Endothelial cell of umbilical vein (primary cell): Measurements from ENCODE around the gene CFAP61.
A peak's percentile ranks its signal among the peaks of the same experiment; 100 is the strongest.

ENCODE experiments used
- EZH2 ChIP-seq: IDR thresholded peaks from 2 replicates; pipeline ENCODE4 v1.6.1; 2012; ENCODE audit warnings: borderline replicate concordance, low read depth, mild to moderate bottlenecking, moderate library complexity, low read length, inconsistent platforms; ENCODE audit not compliant: severe bottlenecking
- FOS ChIP-seq: IDR thresholded peaks from 2 replicates; pipeline ENCODE4 v1.6.1; 2011; ENCODE audit warnings: mild to moderate bottlenecking, low read length, moderate library complexity, borderline replicate concordance; ENCODE audit not compliant: insufficient read depth
- JUN ChIP-seq: IDR thresholded peaks from 2 replicates; pipeline ENCODE4 v1.6.1; 2011; ENCODE audit warnings: borderline replicate concordance, low read depth; ENCODE audit not compliant: insufficient read length, insufficient read depth
- MYC ChIP-seq: IDR thresholded peaks from one replicate; pipeline ENCODE4 v1.6.1; 2011; ENCODE audit warnings: mild to moderate bottlenecking, low read depth, low read length
- POLR2A ChIP-seq: IDR thresholded peaks from 2 replicates; pipeline ENCODE4 v1.6.1; 2012; ENCODE audit warnings: low read depth, mild to moderate bottlenecking, control low read depth, low read length
- POLR2AphosphoS5 ChIP-seq: IDR thresholded peaks from 2 replicates; pipeline ENCODE4 v1.6.1; 2012; ENCODE audit warnings: low read depth, mild to moderate bottlenecking, control low read depth, low read length, moderate library complexity; ENCODE audit not compliant: insufficient read depth
- TF ChIP-seq, protein P1 (sequence below), 2 donors: IDR thresholded peaks; 1 replicate in 1 of 2; 2 replicates in 1 of 2; pipeline ENCODE4 v1.5.1; 2011; ENCODE audit warnings: low read length in 2 of 2, mild to moderate bottlenecking in 2 of 2, moderate library complexity in 2 of 2, control low read depth in 1 of 2, inconsistent platforms in 1 of 2, low read depth in 1 of 2; ENCODE audit not compliant: insufficient read depth in 1 of 2; ENCODE audit errors: extremely low read depth in 1 of 2
- TF ChIP-seq, protein P2 (sequence below): IDR thresholded peaks from 2 replicates; pipeline ENCODE4 v1.6.1; 2011; ENCODE audit not compliant: insufficient read depth, insufficient read length

DNA sequence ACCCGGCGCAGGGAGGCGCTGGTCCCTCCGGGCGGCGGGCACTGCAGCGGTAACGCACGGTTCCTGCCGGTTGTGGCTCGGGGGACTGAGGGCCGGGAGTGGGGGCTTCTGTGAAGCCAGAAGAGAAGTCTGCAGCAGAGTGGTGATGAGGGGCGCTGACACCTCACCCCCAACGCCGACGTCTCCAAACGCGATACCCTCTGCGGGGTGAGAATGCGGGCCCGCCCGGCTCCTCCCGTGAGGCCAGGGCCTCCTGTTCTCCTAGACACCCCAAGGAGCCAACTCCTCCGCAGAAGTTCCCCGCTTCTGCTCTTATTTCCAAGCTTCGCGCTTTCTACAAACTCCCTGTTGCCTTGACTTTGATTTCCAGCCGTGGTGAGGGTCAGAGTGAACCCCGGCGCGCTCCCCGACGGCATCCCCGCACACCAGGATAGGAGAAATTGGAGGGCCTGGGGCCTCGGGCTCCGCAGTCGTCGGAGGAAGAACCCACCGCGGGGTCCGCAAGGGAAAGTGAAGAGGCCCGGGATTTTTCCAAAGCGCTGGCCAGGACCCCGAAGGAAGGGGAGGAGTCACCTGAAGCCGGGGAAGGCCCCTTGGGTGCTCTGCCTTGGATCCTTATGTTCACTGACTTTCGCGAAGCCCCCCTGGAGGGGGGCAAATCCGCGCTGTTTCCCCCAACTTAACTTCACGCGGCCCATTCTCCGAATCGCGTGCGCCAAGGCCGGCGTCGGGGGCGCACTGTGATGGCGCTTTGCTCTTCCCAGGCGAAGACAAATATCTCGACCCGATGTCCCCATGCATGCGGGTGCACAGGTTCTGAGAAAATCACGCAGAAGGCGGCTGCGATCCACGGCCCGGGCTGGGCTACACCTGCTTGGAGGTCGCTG lies 312.5 kb downstream of the CFAP61 start:
- TF ChIP-seq, protein P1, sequence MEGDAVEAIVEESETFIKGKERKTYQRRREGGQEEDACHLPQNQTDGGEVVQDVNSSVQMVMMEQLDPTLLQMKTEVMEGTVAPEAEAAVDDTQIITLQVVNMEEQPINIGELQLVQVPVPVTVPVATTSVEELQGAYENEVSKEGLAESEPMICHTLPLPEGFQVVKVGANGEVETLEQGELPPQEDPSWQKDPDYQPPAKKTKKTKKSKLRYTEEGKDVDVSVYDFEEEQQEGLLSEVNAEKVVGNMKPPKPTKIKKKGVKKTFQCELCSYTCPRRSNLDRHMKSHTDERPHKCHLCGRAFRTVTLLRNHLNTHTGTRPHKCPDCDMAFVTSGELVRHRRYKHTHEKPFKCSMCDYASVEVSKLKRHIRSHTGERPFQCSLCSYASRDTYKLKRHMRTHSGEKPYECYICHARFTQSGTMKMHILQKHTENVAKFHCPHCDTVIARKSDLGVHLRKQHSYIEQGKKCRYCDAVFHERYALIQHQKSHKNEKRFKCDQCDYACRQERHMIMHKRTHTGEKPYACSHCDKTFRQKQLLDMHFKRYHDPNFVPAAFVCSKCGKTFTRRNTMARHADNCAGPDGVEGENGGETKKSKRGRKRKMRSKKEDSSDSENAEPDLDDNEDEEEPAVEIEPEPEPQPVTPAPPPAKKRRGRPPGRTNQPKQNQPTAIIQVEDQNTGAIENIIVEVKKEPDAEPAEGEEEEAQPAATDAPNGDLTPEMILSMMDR (IDR thresholded peaks at IDR 0.05; ENCODE audit: extremely low read depth in 1 of 2, insufficient read depth in 1 of 2, low read depth in 1 of 2, low read length in 2 of 2): no peak
- peak; percentile 68 for TF ChIP-seq EZH2
- TF ChIP-seq, protein P2, sequence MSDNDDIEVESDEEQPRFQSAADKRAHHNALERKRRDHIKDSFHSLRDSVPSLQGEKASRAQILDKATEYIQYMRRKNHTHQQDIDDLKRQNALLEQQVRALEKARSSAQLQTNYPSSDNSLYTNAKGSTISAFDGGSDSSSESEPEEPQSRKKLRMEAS: no peak
- no peak for TF ChIP-seq POLR2A
- TF ChIP-seq POLR2AphosphoS5: no peak
- no peak for TF ChIP-seq FOS
- no peak for TF ChIP-seq JUN
- TF ChIP-seq MYC: no peak
